ENCODE results near the gene EEF2K. TPM values are rescaled to one million over a fixed set of nuclear protein-coding genes. Genes with fewer than 3 reads are reported as not detected.

The EEF2K gene
- total RNA-seq, 2 donors from 2014 or later, result 26.4 to 35.2 TPM

DNA sequence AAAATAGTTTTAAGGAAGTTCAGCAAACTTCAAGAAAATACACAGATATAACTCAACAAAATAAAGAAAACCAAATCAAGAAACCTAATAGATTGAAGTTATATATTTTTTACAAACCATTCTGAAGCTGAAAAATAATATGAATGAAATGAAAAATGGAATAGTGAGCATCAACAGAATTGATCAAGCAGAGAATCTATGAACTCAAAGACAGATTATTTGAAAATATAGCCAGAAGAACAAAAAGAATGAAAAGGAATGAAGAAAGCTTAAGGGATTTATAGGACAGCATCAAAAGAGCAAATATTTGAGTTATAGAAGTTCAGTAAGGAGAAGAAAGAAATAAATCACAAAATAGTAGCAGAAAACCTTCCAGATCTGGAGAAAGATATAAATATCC lies 130.5 kb downstream of the EEF2K start:
- DNase-seq, result no peak

DNA sequence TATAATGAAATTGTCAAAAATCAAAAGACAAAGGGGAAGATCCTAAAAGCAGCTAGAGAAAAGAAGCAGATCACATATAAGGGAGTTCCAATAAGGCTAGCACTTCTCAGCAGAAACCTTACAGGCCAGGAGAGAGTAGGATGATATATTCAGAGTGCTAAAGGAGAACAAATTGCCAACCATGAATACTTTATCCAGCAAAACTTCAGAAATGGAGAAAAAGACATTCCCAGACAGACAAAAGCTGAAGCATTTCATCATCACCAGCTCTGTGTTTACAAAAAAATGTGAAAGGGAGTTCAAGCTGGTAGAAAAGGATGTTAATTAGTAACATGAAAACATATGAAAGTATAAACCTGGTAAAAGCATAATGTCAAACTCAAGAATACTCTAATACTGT lies 131.0 kb downstream of the EEF2K start:
- intact Hi-C loops (cut with DNase I, micrococcal nuclease), result no loop called here
- ATAC-seq (no peak), DNase-seq (no peak)

More for the DNA sequence above, 130.5 kb downstream of the EEF2K start:
- ATAC-seq, result no peak
- intact Hi-C loops (cut with DNase I, micrococcal nuclease), result no loop called here

GRCh38 chr16:22337849-22338635 lies 132.0 kb downstream of the EEF2K start:
- intact Hi-C loops (cut with DNase I, micrococcal nuclease), result no loop called here
- ATAC-seq (no peak), DNase-seq (no peak)

Other genes with a start within 250 kb of the EEF2K start
- not detected for gene PDZD9, start 205.2 kb upstream of the EEF2K start, total RNA-seq
- gene MOSMO, start 198.2 kb upstream of the EEF2K start, total RNA-seq, result 1 to 10 TPM; 9.0 to 9.6 TPM
- not detected for gene VWA3A, start 113.7 kb upstream of the EEF2K start, total RNA-seq
- not detected for gene SDR42E2, start 43.8 kb upstream of the EEF2K start, total RNA-seq
- 10 to 100 TPM; 37.0 to 44.8 TPM for gene POLR3E, start 91.1 kb downstream of the EEF2K start, total RNA-seq
- gene CDR2, start 168.3 kb downstream of the EEF2K start, total RNA-seq, result 10 to 100 TPM; 22.2 to 27.6 TPM